ENCODE measurements around the gene SLC50A1. TPM values are rescaled to one million over a fixed set of nuclear protein-coding genes. Genes with fewer than 3 reads are reported as not detected.
"Not testable (repeated sequence)": the region's sequence is repeated elsewhere in the genome, so short reads cannot be mapped to it uniquely, and the experiment has no call there.

The SLC50A1 gene
- total and polyA plus RNA-seq, 11 donors: 5.4 to 36.0 (median 10.5) TPM

DNA sequence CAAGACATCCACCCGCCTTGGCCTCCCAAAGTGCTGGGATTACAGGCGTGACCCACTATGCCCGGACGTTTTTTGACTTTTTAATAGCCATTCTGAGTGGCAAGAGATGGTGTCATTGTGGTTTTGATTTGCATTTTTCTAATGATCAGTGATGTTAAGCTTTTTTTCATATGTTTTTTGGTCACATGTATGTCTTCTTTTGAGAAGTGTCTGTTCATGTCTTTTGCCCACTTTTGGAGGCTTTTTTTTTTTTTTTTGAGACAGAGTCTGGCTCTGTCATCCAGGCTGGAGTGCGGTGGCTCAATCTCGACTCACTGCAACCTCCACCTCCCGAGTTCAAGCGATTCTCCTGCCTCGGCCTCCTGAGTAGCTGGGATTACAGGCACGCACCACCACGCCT is 29.0 kb downstream of the SLC50A1 start:
- not testable (repeated sequence) for ATAC-seq, H3K27ac ChIP-seq, H3K27me3 ChIP-seq, H3K4me3 ChIP-seq, DNase-seq, H3K9me3 ChIP-seq
- intact Hi-C loops (cut with DNase I): loop anchor here in 3 of 10 donors (5.0 kb wide), 1 partner anchor 37 kb away; the partner anchor contains the start of gene EFNA1 (in 3 of the 3)
- WGBS, 4 donors: 93 to 98% (median 96%) methylated on average over 11 of the region's 11 CpGs
- Histone ChIP-seq H3K4me1 (peaks cover 0 to 31% (median 25%) of the 10 kb centered on the region in 12 donors), H3K36me3 (peaks cover 0 to 13% (median 10%) of the 10 kb centered on the region in 9 donors)

DNA sequence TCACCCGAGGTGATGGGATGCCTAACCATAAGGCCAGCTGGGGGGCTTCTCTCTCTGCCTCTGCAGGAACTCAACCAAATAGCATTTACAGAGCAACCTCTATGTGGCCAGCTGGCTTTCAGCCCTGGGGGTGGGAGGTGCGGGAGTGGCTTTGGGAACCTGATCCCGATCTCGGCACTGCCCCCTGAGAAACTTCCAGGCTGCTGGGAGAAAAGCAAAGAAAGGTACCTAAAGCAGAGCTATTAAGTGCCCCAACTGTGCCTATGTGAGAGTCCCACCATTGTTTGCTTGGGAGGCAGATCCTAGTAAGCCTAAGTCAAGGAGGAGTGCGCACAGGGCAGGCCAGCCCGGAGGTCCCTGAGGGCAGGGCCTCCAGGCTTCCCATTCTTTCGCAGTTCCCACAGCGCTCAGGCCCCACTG is 30.4 kb downstream of the SLC50A1 start:
- Histone ChIP-seq H3K27me3 (peaks cover 0 to 8% (median 0%) of the 10 kb centered on the region in 9 donors), H3K4me1 (peaks cover 0 to 31% (median 25%) of the 10 kb centered on the region in 12 donors), H3K4me3 (peak overlapping the region in 8 of 12 donors; percentile 1 to 36 (median 18)), H3K36me3 (peaks cover 0 to 25% (median 22%) of the 10 kb centered on the region in 9 donors), H3K27ac (peak overlapping the region; percentile 67 to 88 (median 76)), H3K9me3 (peaks cover 0 to 9% (median 0%) of the 10 kb centered on the region in 12 donors)
- 18 to 41% (median 32%) methylated on average over 7 to 8 of the region's 8 CpGs for WGBS, 4 donors
- intact Hi-C loops (cut with DNase I): loop anchor here in 9 of 10 donors (2.0 to 5.0 kb wide), 4 partner anchors 37 to 73 kb away; partner anchors contain the start of gene EFNA1 (in 4 of the 9)
- DNase-seq (peak in 2 of 5 donors; percentile 19 to 40), ATAC-seq (no peak)
- TF ChIP-seq POLR2A (IDR thresholded peaks at IDR 0.05): no peak
- TF ChIP-seq, protein P1, sequence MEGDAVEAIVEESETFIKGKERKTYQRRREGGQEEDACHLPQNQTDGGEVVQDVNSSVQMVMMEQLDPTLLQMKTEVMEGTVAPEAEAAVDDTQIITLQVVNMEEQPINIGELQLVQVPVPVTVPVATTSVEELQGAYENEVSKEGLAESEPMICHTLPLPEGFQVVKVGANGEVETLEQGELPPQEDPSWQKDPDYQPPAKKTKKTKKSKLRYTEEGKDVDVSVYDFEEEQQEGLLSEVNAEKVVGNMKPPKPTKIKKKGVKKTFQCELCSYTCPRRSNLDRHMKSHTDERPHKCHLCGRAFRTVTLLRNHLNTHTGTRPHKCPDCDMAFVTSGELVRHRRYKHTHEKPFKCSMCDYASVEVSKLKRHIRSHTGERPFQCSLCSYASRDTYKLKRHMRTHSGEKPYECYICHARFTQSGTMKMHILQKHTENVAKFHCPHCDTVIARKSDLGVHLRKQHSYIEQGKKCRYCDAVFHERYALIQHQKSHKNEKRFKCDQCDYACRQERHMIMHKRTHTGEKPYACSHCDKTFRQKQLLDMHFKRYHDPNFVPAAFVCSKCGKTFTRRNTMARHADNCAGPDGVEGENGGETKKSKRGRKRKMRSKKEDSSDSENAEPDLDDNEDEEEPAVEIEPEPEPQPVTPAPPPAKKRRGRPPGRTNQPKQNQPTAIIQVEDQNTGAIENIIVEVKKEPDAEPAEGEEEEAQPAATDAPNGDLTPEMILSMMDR (IDR thresholded peaks at IDR 0.05): no peak

DNA sequence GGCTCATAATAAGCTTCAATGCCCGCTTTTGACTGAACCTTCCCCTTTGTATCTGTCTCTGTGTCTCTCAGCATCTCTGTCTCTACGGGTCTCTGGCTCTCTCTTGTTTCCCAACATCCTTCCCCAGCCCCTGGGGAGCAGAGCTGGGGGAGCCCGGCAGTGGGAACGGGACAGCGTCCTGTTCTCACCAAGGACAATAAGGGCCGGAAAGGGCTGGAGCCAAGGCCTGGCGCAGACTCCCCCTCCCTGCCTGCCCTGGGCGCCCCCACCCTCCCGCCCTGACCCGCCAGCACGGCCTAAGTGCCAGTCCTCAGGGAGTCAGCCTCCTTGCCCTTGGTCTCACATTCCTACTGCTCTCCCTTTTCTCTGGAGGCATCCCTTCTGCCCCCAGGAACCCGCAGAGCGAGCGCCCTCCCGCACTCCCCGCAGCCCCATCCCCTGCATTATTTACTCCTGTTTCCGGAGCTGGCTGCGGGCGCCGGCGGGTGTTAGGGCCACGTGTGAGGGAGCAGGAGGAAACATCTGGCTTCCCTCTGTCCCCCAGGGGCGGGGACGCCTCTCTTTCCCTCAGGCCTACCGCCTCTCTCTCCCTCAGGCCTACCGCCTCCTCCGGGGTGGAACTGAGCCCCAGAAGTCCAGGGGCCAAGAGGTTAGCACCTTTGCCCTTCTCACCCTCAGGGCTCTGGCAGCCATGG is 31.0 kb downstream of the SLC50A1 start:
- intact Hi-C loops (cut with DNase I): loop anchor here (1.0 to 5.0 kb wide), 8 partner anchors 38 to 75 kb away; partner anchors contain the start of gene EFNA1 (in 4 of the 10)
- 16 to 34% (median 29%) methylated on average over 22 to 27 of the region's 27 CpGs for WGBS, 4 donors
- H3K4me3 ChIP-seq: peak overlapping the region in 8 of 12 donors; percentile 1 to 36 (median 26)
- TF ChIP-seq, protein P1 (IDR thresholded peaks at IDR 0.05): no peak
- TF ChIP-seq POLR2A (IDR thresholded peaks at IDR 0.05): no peak
- H3K36me3 ChIP-seq: peaks cover 0 to 29% (median 24%) of the 10 kb centered on the region in 9 donors
- H3K27me3 ChIP-seq: peaks cover 0 to 8% (median 0%) of the 10 kb centered on the region in 9 donors
- peak overlapping the region; percentile 67 to 88 (median 76) for H3K27ac ChIP-seq
- ATAC-seq: peak; percentile 57 to 84 (median 74)
- H3K9me3 ChIP-seq: peaks cover 0 to 9% (median 0%) of the 10 kb centered on the region in 12 donors
- peaks cover 0 to 31% (median 26%) of the 10 kb centered on the region in 12 donors for H3K4me1 ChIP-seq
- peak; percentile 85 to 90 (median 87) for DNase-seq

DNA sequence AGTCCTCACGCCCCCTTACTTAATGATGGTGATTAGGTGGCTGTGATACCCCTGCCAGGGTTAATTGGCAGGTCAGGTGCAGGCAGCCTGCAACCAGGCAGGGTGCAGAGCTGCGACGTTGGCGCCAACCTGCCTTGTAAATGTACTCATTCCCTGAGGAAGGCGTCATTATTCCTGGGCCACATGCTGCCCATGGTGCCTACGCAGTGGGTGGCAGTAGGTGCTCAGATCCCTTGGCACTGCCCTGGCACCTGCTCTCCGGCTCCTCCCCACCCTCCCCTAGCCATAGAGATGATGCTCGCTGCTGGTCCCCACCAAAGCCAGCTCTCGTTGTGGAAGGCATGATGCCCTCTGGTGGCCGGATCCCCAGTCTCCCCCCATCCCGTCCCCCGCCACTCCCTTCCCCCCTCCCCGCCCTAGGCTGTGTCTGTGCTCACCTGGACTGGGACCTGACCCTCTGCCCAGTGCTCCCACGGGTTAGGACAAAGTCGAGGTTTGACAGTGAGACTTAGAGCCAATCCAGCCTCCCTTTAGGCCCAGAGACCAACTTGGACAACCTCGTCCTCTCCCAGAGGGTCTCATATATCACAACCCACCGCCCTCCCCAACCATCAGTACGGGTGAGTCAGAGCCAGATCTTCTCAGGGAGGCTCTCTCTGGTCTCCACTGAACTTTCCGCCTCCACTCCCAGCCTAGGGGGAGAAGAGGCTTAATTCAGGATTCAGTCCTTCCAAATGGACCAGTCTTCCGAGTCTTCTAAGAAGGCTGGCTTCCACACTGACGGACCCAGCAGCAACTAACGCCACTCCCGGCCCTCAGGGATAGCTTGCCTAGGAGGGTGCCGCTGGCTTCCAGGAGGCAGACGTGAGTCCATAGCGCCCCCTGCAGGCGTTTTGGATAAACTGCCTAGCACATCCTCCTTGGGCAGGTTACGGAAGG is 31.8 kb downstream of the SLC50A1 start:
- peaks cover 0 to 8% (median 0%) of the 10 kb centered on the region in 9 donors for H3K27me3 ChIP-seq
- H3K27ac ChIP-seq: peak overlapping the region in 11 of 12 donors; percentile 67 to 88 (median 76)
- H3K9me3 ChIP-seq: peaks cover 0 to 9% (median 0%) of the 10 kb centered on the region in 12 donors
- ATAC-seq (peak; percentile 77 to 83 (median 80)), DNase-seq (peak; percentile 90 to 94 (median 92))
- intact Hi-C loops (cut with DNase I): loop anchor here (1.0 to 5.0 kb wide), 9 partner anchors 39 to 76 kb away; partner anchors contain the start of gene EFNA1 (in 4 of the 10)
- H3K4me1 ChIP-seq: peaks cover 0 to 38% (median 32%) of the 10 kb centered on the region in 12 donors
- TF ChIP-seq POLR2A (IDR thresholded peaks at IDR 0.05): no peak
- TF ChIP-seq, protein P1 (IDR thresholded peaks at IDR 0.05): peak; percentile 81 to 93 (median 90)
- WGBS, 4 donors: 3 to 9% (median 4%) methylated on average over 21 to 28 of the region's 28 CpGs
- H3K4me3 ChIP-seq: peak overlapping the region in 8 of 12 donors; percentile 1 to 36 (median 26)
- H3K36me3 ChIP-seq: peaks cover 0 to 31% (median 24%) of the 10 kb centered on the region in 9 donors
